ENCODE measurements around the gene ZNF385B. TPM values are rescaled to one million over a fixed set of nuclear protein-coding genes. Genes with fewer than 3 reads are reported as not detected.
"Not testable (repeated sequence)": the region's sequence is repeated elsewhere in the genome, so short reads cannot be mapped to it uniquely, and the experiment has no call there.

ZNF385B gene
- polyA plus RNA-seq, 1 donor (not counting 4 experiments of a cell fraction or from before 2014, with no cell fraction given), result 0.17 TPM

- Histone ChIP-seq H3K4me2 (ENCODE audit: control insufficient read depth, extremely low read depth, insufficient read depth, low read depth, low read length) (no peak overlapping the region), H2AFZ (ENCODE audit: control insufficient read depth, low read length) (no peak overlapping the region), H3K79me2 (ENCODE audit: control insufficient read depth, insufficient read depth, low read length) (no peaks in the 10 kb centered on the region), H4K20me1 (ENCODE audit: control insufficient read depth, extremely low read depth, insufficient read depth, low read length) (no peaks in the 10 kb centered on the region), H3K9me3 (ENCODE audit: control insufficient read depth, low read depth, low read length) (no peaks in the 10 kb centered on the region), H3K4me3 (ENCODE audit: control insufficient read depth in 2 of 3, extremely low read depth in 1 of 3, insufficient read depth in 2 of 3, low read depth in 1 of 3, low read length in 3 of 3) (no peak overlapping the region), H3K27me3 (ENCODE audit: control insufficient read depth, extremely low read depth, insufficient read depth, low read length) (no peaks in the 10 kb centered on the region), H3K36me3 (ENCODE audit: control insufficient read depth in 2 of 2, extremely low read depth in 1 of 2, insufficient read depth in 2 of 2, low read length in 2 of 2) (no peaks in the 10 kb centered on the region), H3K9me1 (ENCODE audit: control insufficient read depth, extremely low read depth, insufficient read depth, low read length) (no peaks in the 10 kb centered on the region), H3K27ac (ENCODE audit: control insufficient read depth, insufficient read depth, low read length) (no peak overlapping the region), H3K9ac (ENCODE audit: control insufficient read depth, extremely low read depth, insufficient read depth, low read length) (no peak overlapping the region), H3K4me1 (ENCODE audit: control insufficient read depth, extremely low read depth, insufficient read depth, low read length) (no peaks in the 10 kb centered on the region)
- dilution Hi-C loops (cut with MboI; ENCODE audit: extremely low pct_ligation_motif_present, low sequenced_read_pairs), result no loop called here
- no peak for FAIRE-seq
- DNase-seq (ENCODE audit: low read depth, low spot score), result no peak
- TF ChIP-seq CTCF (optimal IDR thresholded peaks at IDR 0.05 in 1 of 3, IDR thresholded peaks at IDR 0.05 in 1 of 3, conservative IDR thresholded peaks at IDR 0.05 in 1 of 3; ENCODE audit: extremely low read depth in 1 of 3, insufficient read depth in 2 of 3, low read length in 3 of 3), result no peak
- no peak for TF ChIP-seq EZH2 (IDR thresholded peaks at IDR 0.05; ENCODE audit: low read length)
Measured at GRCh38 chr2:179890666-179891065, 29.3 kb upstream of the ZNF385B start.

GRCh38 chr2:179888642-179889041 is 27.2 kb upstream of the ZNF385B start:
- dilution Hi-C loops (cut with MboI; ENCODE audit: extremely low pct_ligation_motif_present, low sequenced_read_pairs); H3K79me2 ChIP-seq (ENCODE audit: control insufficient read depth, insufficient read depth, low read length); H2AFZ ChIP-seq (ENCODE audit: control insufficient read depth, low read length); H3K9me1 ChIP-seq (ENCODE audit: control insufficient read depth, extremely low read depth, insufficient read depth, low read length); H3K9me3 ChIP-seq (ENCODE audit: control insufficient read depth, low read depth, low read length); H3K36me3 ChIP-seq (ENCODE audit: control insufficient read depth in 2 of 2, extremely low read depth in 1 of 2, insufficient read depth in 2 of 2, low read length in 2 of 2); H4K20me1 ChIP-seq (ENCODE audit: control insufficient read depth, extremely low read depth, insufficient read depth, low read length); H3K4me3 ChIP-seq (ENCODE audit: control insufficient read depth in 2 of 3, extremely low read depth in 1 of 3, insufficient read depth in 2 of 3, low read depth in 1 of 3, low read length in 3 of 3); H3K9ac ChIP-seq (ENCODE audit: control insufficient read depth, extremely low read depth, insufficient read depth, low read length); H3K27me3 ChIP-seq (ENCODE audit: control insufficient read depth, extremely low read depth, insufficient read depth, low read length); DNase-seq (ENCODE audit: low read depth, low spot score); H3K4me2 ChIP-seq (ENCODE audit: control insufficient read depth, extremely low read depth, insufficient read depth, low read depth, low read length); H3K4me1 ChIP-seq (ENCODE audit: control insufficient read depth, extremely low read depth, insufficient read depth, low read length); FAIRE-seq; H3K27ac ChIP-seq (ENCODE audit: control insufficient read depth, insufficient read depth, low read length): not testable (repeated sequence)

GRCh38 chr2:179884193-179884592 is 22.8 kb upstream of the ZNF385B start:
- dilution Hi-C loops (cut with MboI; ENCODE audit: extremely low pct_ligation_motif_present, low sequenced_read_pairs), result no loop called here
- no peak for FAIRE-seq
- H3K79me2 ChIP-seq (ENCODE audit: control insufficient read depth, insufficient read depth, low read length), result no peaks in the 10 kb centered on the region

More at GRCh38 chr2:179884193-179884592, 22.8 kb upstream of the ZNF385B start:
- Histone ChIP-seq H3K4me3 (ENCODE audit: control insufficient read depth in 2 of 3, extremely low read depth in 1 of 3, insufficient read depth in 2 of 3, low read depth in 1 of 3, low read length in 3 of 3) (no peak overlapping the region), H3K4me1 (ENCODE audit: control insufficient read depth, extremely low read depth, insufficient read depth, low read length) (no peaks in the 10 kb centered on the region), H2AFZ (ENCODE audit: control insufficient read depth, low read length) (no peak overlapping the region), H3K9ac (ENCODE audit: control insufficient read depth, extremely low read depth, insufficient read depth, low read length) (no peak overlapping the region), H3K36me3 (ENCODE audit: control insufficient read depth in 2 of 2, extremely low read depth in 1 of 2, insufficient read depth in 2 of 2, low read length in 2 of 2) (no peaks in the 10 kb centered on the region), H3K4me2 (ENCODE audit: control insufficient read depth, extremely low read depth, insufficient read depth, low read depth, low read length) (no peak overlapping the region), H3K27me3 (ENCODE audit: control insufficient read depth, extremely low read depth, insufficient read depth, low read length) (no peaks in the 10 kb centered on the region), H4K20me1 (ENCODE audit: control insufficient read depth, extremely low read depth, insufficient read depth, low read length) (no peaks in the 10 kb centered on the region), H3K9me1 (ENCODE audit: control insufficient read depth, extremely low read depth, insufficient read depth, low read length) (no peaks in the 10 kb centered on the region), H3K9me3 (ENCODE audit: control insufficient read depth, low read depth, low read length) (no peaks in the 10 kb centered on the region), H3K27ac (ENCODE audit: control insufficient read depth, insufficient read depth, low read length) (no peak overlapping the region)
- no peak for DNase-seq (ENCODE audit: low read depth, low spot score)
- TF ChIP-seq EZH2 (IDR thresholded peaks at IDR 0.05; ENCODE audit: low read length), result no peak
- no peak for TF ChIP-seq CTCF (optimal IDR thresholded peaks at IDR 0.05 in 1 of 3, IDR thresholded peaks at IDR 0.05 in 1 of 3, conservative IDR thresholded peaks at IDR 0.05 in 1 of 3; ENCODE audit: extremely low read depth in 1 of 3, insufficient read depth in 2 of 3, low read length in 3 of 3)
